Measurements from ENCODE around the gene RALGAPB.
"Not testable (repeated sequence)": the region's sequence is repeated elsewhere in the genome, so short reads cannot be mapped to it uniquely, and the experiment has no call there.

The RALGAPB gene

GRCh38 chr20:38445901-38446425 is 26.7 kb upstream of the RALGAPB start:
- intact Hi-C loops (cut with DNase I) = loop anchor here (1.0 kb wide), 1 partner anchor 11 kb away; the partner anchor contains the start of gene SNHG17

GRCh38 chr20:38446441-38447209 is 26.0 kb upstream of the RALGAPB start:
- intact Hi-C loops (cut with DNase I) = loop anchor here (1.0 kb wide), 2 partner anchors 11 to 26 kb away; partner anchors contain the start of genes RALGAPB and SNHG17
- peak; percentile 77 to 98 (median 90) for DNase-seq

More at GRCh38 chr20:38445901-38446425, 26.7 kb upstream of the RALGAPB start:
- DNase-seq = peak in 1 of 10 donors; percentile 12

- DNase-seq = peak in 1 of 10 donors; percentile 82
- intact Hi-C loops (cut with DNase I) = loop anchor here (1.0 kb wide), 1 partner anchor 25 kb away; the partner anchor contains the start of gene RALGAPB
Observed at GRCh38 chr20:38447251-38447661, 25.4 kb upstream of the RALGAPB start.

- intact Hi-C loops (cut with DNase I) = loop anchor here (1.0 kb wide), 1 partner anchor 24 kb away; the partner anchor contains the start of gene RALGAPB
- peak in 1 of 10 donors; percentile 27 for DNase-seq
Observed at GRCh38 chr20:38447931-38448675, 24.5 kb upstream of the RALGAPB start.

GRCh38 chr20:38449046-38449445 is 23.6 kb upstream of the RALGAPB start:
- intact Hi-C loops (cut with DNase I) = no loop called here
- peak in 1 of 10 donors; percentile 44 for DNase-seq

GRCh38 chr20:38450412-38450975 is 22.1 kb upstream of the RALGAPB start:
- peak in 1 of 10 donors; percentile 12 for DNase-seq
- intact Hi-C loops (cut with DNase I) = no loop called here

- DNase-seq = peak in 1 of 10 donors; percentile 31
- intact Hi-C loops (cut with DNase I) = no loop called here
Observed at GRCh38 chr20:38452880-38453624, 19.6 kb upstream of the RALGAPB start.

- no peak for DNase-seq
- intact Hi-C loops (cut with DNase I) = no loop called here
Observed at GRCh38 chr20:38453941-38454340, 18.7 kb upstream of the RALGAPB start.

GRCh38 chr20:38454556-38455473 is 17.8 kb upstream of the RALGAPB start:
- intact Hi-C loops (cut with DNase I) = no loop called here

GRCh38 chr20:38458314-38458713 is 14.3 kb upstream of the RALGAPB start:
- DNase-seq = no peak
- intact Hi-C loops (cut with DNase I) = no loop called here

More at GRCh38 chr20:38454556-38455473, 17.8 kb upstream of the RALGAPB start:
- peak in 1 of 10 donors; percentile 5 for DNase-seq

- intact Hi-C loops (cut with DNase I) = no loop called here
- DNase-seq = no peak
Observed at GRCh38 chr20:38460040-38460623, 12.5 kb upstream of the RALGAPB start.

- intact Hi-C loops (cut with DNase I); DNase-seq: not testable (repeated sequence)
Observed at GRCh38 chr20:38460631-38461030, 12.0 kb upstream of the RALGAPB start.

- intact Hi-C loops (cut with DNase I); DNase-seq: not testable (repeated sequence)
Observed at GRCh38 chr20:38461167-38461566, 11.5 kb upstream of the RALGAPB start.

GRCh38 chr20:38461569-38461968 is 11.1 kb upstream of the RALGAPB start:
- intact Hi-C loops (cut with DNase I); DNase-seq: not testable (repeated sequence)

GRCh38 chr20:38466171-38466570 is 6.5 kb upstream of the RALGAPB start:
- intact Hi-C loops (cut with DNase I) = no loop called here
- no peak for DNase-seq

- intact Hi-C loops (cut with DNase I) = no loop called here
Observed at GRCh38 chr20:38466983-38467382, 5.7 kb upstream of the RALGAPB start.

GRCh38 chr20:38471245-38471644 is 1.4 kb upstream of the RALGAPB start:
- intact Hi-C loops (cut with DNase I) = no loop called here
- no peak for DNase-seq

More at GRCh38 chr20:38466983-38467382, 5.7 kb upstream of the RALGAPB start:
- DNase-seq = no peak

- intact Hi-C loops (cut with DNase I) = loop anchor here (1.0 kb wide), 1 partner anchor 25 kb away; no protein-coding TSS in a partner anchor
- DNase-seq = no peak
Observed at GRCh38 chr20:38471987-38472512, 593 bp upstream of the RALGAPB start.
